ENCODE data around the gene BGLAP.

Gene BGLAP

GRCh38 chr1:156247460-156248322 is 5.7 kb downstream of the BGLAP start, which contains the start of gene PAQR6:
TSS of gene PAQR6 (minus strand) at chr1:156248056. CDS start at chr1:156246731, 1,325 bp downstream.
- in situ Hi-C loops (cut with HindIII; ENCODE audit: low pct_ligation_motif_present, low pct_unique_long_range_greater_than_20kb, low sequenced_read_pairs): no loop called here
- no peak for DNase-seq

- in situ Hi-C loops (cut with HindIII; ENCODE audit: low pct_ligation_motif_present, low pct_unique_long_range_greater_than_20kb, low sequenced_read_pairs): no loop called here
- DNase-seq: no peak
These were observed 6.3 kb downstream of the BGLAP start for GRCh38 chr1:156248323-156248683.

- in situ Hi-C loops (cut with HindIII; ENCODE audit: low pct_ligation_motif_present, low pct_unique_long_range_greater_than_20kb, low sequenced_read_pairs): no loop called here
These were observed 7.6 kb downstream of the BGLAP start for GRCh38 chr1:156249593-156249992.

GRCh38 chr1:156251527-156251926 is 9.5 kb downstream of the BGLAP start:
- DNase-seq: no peak
- in situ Hi-C loops (cut with HindIII; ENCODE audit: low pct_ligation_motif_present, low pct_unique_long_range_greater_than_20kb, low sequenced_read_pairs): no loop called here

More at GRCh38 chr1:156249593-156249992, 7.6 kb downstream of the BGLAP start:
- DNase-seq: no peak

GRCh38 chr1:156253634-156254033 is 11.7 kb downstream of the BGLAP start:
- no peak for DNase-seq
- in situ Hi-C loops (cut with HindIII; ENCODE audit: low pct_ligation_motif_present, low pct_unique_long_range_greater_than_20kb, low sequenced_read_pairs): no loop called here

- in situ Hi-C loops (cut with HindIII; ENCODE audit: low pct_ligation_motif_present, low pct_unique_long_range_greater_than_20kb, low sequenced_read_pairs): no loop called here
- no peak for DNase-seq
These were observed 15.7 kb downstream of the BGLAP start for GRCh38 chr1:156257711-156258110.

GRCh38 chr1:156258859-156259258 is 16.9 kb downstream of the BGLAP start:
- in situ Hi-C loops (cut with HindIII; ENCODE audit: low pct_ligation_motif_present, low pct_unique_long_range_greater_than_20kb, low sequenced_read_pairs): no loop called here
- no peak for DNase-seq

- DNase-seq: peak; percentile 33
- in situ Hi-C loops (cut with HindIII; ENCODE audit: low pct_ligation_motif_present, low pct_unique_long_range_greater_than_20kb, low sequenced_read_pairs): no loop called here
These were observed 17.8 kb downstream of the BGLAP start for GRCh38 chr1:156259805-156260204.

GRCh38 chr1:156260896-156261295 is 18.9 kb downstream of the BGLAP start:
- in situ Hi-C loops (cut with HindIII; ENCODE audit: low pct_ligation_motif_present, low pct_unique_long_range_greater_than_20kb, low sequenced_read_pairs): no loop called here
- DNase-seq: no peak

GRCh38 chr1:156262461-156263287 is 20.7 kb downstream of the BGLAP start:
- in situ Hi-C loops (cut with HindIII; ENCODE audit: low pct_ligation_motif_present, low pct_unique_long_range_greater_than_20kb, low sequenced_read_pairs): no loop called here
- DNase-seq: peak; percentile 28

- in situ Hi-C loops (cut with HindIII; ENCODE audit: low pct_ligation_motif_present, low pct_unique_long_range_greater_than_20kb, low sequenced_read_pairs): no loop called here
- no peak for DNase-seq
These were observed 21.3 kb downstream of the BGLAP start for GRCh38 chr1:156263288-156263655.

GRCh38 chr1:156266051-156266450 is 24.1 kb downstream of the BGLAP start:
- DNase-seq: no peak
- in situ Hi-C loops (cut with HindIII; ENCODE audit: low pct_ligation_motif_present, low pct_unique_long_range_greater_than_20kb, low sequenced_read_pairs): no loop called here

- in situ Hi-C loops (cut with HindIII; ENCODE audit: low pct_ligation_motif_present, low pct_unique_long_range_greater_than_20kb, low sequenced_read_pairs): no loop called here
These were observed 26.4 kb downstream of the BGLAP start for GRCh38 chr1:156268336-156268735.

GRCh38 chr1:156270314-156270713 is 28.3 kb downstream of the BGLAP start:
- DNase-seq: no peak
- in situ Hi-C loops (cut with HindIII; ENCODE audit: low pct_ligation_motif_present, low pct_unique_long_range_greater_than_20kb, low sequenced_read_pairs): no loop called here

More at GRCh38 chr1:156268336-156268735, 26.4 kb downstream of the BGLAP start:
- no peak for DNase-seq

- in situ Hi-C loops (cut with HindIII; ENCODE audit: low pct_ligation_motif_present, low pct_unique_long_range_greater_than_20kb, low sequenced_read_pairs): no loop called here
- no peak for DNase-seq
These were observed 34.5 kb downstream of the BGLAP start for GRCh38 chr1:156276532-156276931.

GRCh38 chr1:156276966-156277381 is 35.0 kb downstream of the BGLAP start:
- in situ Hi-C loops (cut with HindIII; ENCODE audit: low pct_ligation_motif_present, low pct_unique_long_range_greater_than_20kb, low sequenced_read_pairs): no loop called here
- no peak for DNase-seq

GRCh38 chr1:156279837-156280236 is 37.9 kb downstream of the BGLAP start:
- in situ Hi-C loops (cut with HindIII; ENCODE audit: low pct_ligation_motif_present, low pct_unique_long_range_greater_than_20kb, low sequenced_read_pairs): no loop called here
- DNase-seq: no peak

- DNase-seq: peak; percentile 28
- in situ Hi-C loops (cut with HindIII; ENCODE audit: low pct_ligation_motif_present, low pct_unique_long_range_greater_than_20kb, low sequenced_read_pairs): no loop called here
These were observed 39.3 kb downstream of the BGLAP start for GRCh38 chr1:156281281-156281680.

- peak; percentile 50 for DNase-seq
- in situ Hi-C loops (cut with HindIII; ENCODE audit: low pct_ligation_motif_present, low pct_unique_long_range_greater_than_20kb, low sequenced_read_pairs): no loop called here
These were observed 39.9 kb downstream of the BGLAP start for GRCh38 chr1:156281693-156282478.

Measured in ACHN (cell line).